ENCODE measurements around the gene GLI2. TPM values are rescaled to one million over a fixed set of nuclear protein-coding genes. Genes with fewer than 3 reads are reported as not detected.

The GLI2 gene
- total and polyA plus RNA-seq, 2 donors (not counting 1 experiment from before 2014, with no cell fraction given): not detected

- no peaks in the 10 kb centered on the region for H3K27me3 Mint-ChIP-seq
- no peak overlapping the region for H3K9ac ChIP-seq (ENCODE audit: low read length)
- H3K4me3 ChIP-seq (ENCODE audit: control extremely low read depth in 1 of 5, extremely low read depth in 1 of 5, insufficient read depth in 1 of 5, low read depth in 2 of 5, low read length in 4 of 5): no peak overlapping the region
- H4K20me1 ChIP-seq (ENCODE audit: control insufficient read depth, insufficient read depth, low read length, poor library complexity, severe bottlenecking): no peaks in the 10 kb centered on the region
- no peaks in the 10 kb centered on the region for H3K4me1 Mint-ChIP-seq
- ATAC-seq (ENCODE audit: low read depth) (no peak), DNase-seq (no peak)
- no peak overlapping the region for H3K4me2 ChIP-seq (replicated peaks; ENCODE audit: low read depth, low read length, poor library complexity, severe bottlenecking)
- H3K27ac Mint-ChIP-seq: no peak overlapping the region
- peaks cover 0 to 3% (median 0%) of the 10 kb centered on the region in 3 donors for H3K9me3 ChIP-seq (ENCODE audit: control extremely low read depth in 1 of 3, control insufficient read depth in 2 of 3, insufficient read depth in 1 of 3, low read length in 2 of 3)
- intact Hi-C loops (cut with micrococcal nuclease): no loop called here
- H2AFZ ChIP-seq (ENCODE audit: insufficient read depth, low read depth, low read length, poor library complexity, severe bottlenecking): no peak overlapping the region
- no peaks in the 10 kb centered on the region for H3K36me3 ChIP-seq (replicated peaks in 1 of 2; ENCODE audit: control extremely low read depth in 1 of 2, control insufficient read depth in 1 of 2, extremely low read depth in 1 of 2, insufficient read depth in 2 of 2, low read length in 1 of 2)
- TF ChIP-seq, protein P1, sequence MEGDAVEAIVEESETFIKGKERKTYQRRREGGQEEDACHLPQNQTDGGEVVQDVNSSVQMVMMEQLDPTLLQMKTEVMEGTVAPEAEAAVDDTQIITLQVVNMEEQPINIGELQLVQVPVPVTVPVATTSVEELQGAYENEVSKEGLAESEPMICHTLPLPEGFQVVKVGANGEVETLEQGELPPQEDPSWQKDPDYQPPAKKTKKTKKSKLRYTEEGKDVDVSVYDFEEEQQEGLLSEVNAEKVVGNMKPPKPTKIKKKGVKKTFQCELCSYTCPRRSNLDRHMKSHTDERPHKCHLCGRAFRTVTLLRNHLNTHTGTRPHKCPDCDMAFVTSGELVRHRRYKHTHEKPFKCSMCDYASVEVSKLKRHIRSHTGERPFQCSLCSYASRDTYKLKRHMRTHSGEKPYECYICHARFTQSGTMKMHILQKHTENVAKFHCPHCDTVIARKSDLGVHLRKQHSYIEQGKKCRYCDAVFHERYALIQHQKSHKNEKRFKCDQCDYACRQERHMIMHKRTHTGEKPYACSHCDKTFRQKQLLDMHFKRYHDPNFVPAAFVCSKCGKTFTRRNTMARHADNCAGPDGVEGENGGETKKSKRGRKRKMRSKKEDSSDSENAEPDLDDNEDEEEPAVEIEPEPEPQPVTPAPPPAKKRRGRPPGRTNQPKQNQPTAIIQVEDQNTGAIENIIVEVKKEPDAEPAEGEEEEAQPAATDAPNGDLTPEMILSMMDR (IDR thresholded peaks at IDR 0.05): no peak
- TF ChIP-seq EZH2 (IDR thresholded peaks at IDR 0.05; ENCODE audit: borderline replicate concordance, insufficient read depth, low read depth, low read length, poor library complexity, severe bottlenecking): no peak
- no peak overlapping the region for H3K4me3 Mint-ChIP-seq
- H3K79me2 ChIP-seq (ENCODE audit: control insufficient read depth, insufficient read depth, low read length): no peaks in the 10 kb centered on the region
- no peaks in the 10 kb centered on the region for H3K27me3 ChIP-seq (replicated peaks in 1 of 4; ENCODE audit: control extremely low read depth in 1 of 4, control insufficient read depth in 3 of 4, insufficient read depth in 4 of 4, low read length in 3 of 4)
- no peaks in the 10 kb centered on the region for H3K4me1 ChIP-seq (ENCODE audit: control insufficient read depth in 2 of 2, insufficient read depth in 2 of 2, low read length in 2 of 2)
- H3K9me3 Mint-ChIP-seq (ENCODE audit: insufficient read depth): no peaks in the 10 kb centered on the region
- H3K27ac ChIP-seq (ENCODE audit: low read length in 2 of 2): no peak overlapping the region
- WGBS (ENCODE audit: insufficient coverage): 92% methylated on average over 2 of the region's 2 CpGs
- ChIA-PET CTCF (no interaction called here), POLR2A (no interaction called here)
Measured at GRCh38 chr2:120769787-120770120, 34.1 kb downstream of the GLI2 start.

- H4K20me1 ChIP-seq (ENCODE audit: control insufficient read depth, insufficient read depth, low read length, poor library complexity, severe bottlenecking): no peaks in the 10 kb centered on the region
- no peak overlapping the region for H2AFZ ChIP-seq (ENCODE audit: insufficient read depth, low read depth, low read length, poor library complexity, severe bottlenecking)
- H3K27me3 ChIP-seq (replicated peaks in 1 of 4; ENCODE audit: control extremely low read depth in 1 of 4, control insufficient read depth in 3 of 4, insufficient read depth in 4 of 4, low read length in 3 of 4): no peaks in the 10 kb centered on the region
- POLR2A ChIA-PET: no interaction called here
- Mint-ChIP-seq H3K27me3 (no peaks in the 10 kb centered on the region), H3K4me3 (no peak overlapping the region), H3K4me1 (no peaks in the 10 kb centered on the region), H3K9me3 (ENCODE audit: insufficient read depth) (no peaks in the 10 kb centered on the region), H3K27ac (no peak overlapping the region)
- no peaks in the 10 kb centered on the region for H3K79me2 ChIP-seq (ENCODE audit: control insufficient read depth, insufficient read depth, low read length)
- CTCF ChIA-PET: no interaction called here
- H3K4me3 ChIP-seq (ENCODE audit: control extremely low read depth in 1 of 5, extremely low read depth in 1 of 5, insufficient read depth in 1 of 5, low read depth in 2 of 5, low read length in 4 of 5): no peak overlapping the region
- peaks cover 0 to 5% (median 0%) of the 10 kb centered on the region in 3 donors for H3K9me3 ChIP-seq (ENCODE audit: control extremely low read depth in 1 of 3, control insufficient read depth in 2 of 3, insufficient read depth in 1 of 3, low read length in 2 of 3)
- DNase-seq (no peak), ATAC-seq (ENCODE audit: low read depth) (no peak)
- no peak for TF ChIP-seq EZH2 (IDR thresholded peaks at IDR 0.05; ENCODE audit: borderline replicate concordance, insufficient read depth, low read depth, low read length, poor library complexity, severe bottlenecking)
- H3K4me2 ChIP-seq (replicated peaks; ENCODE audit: low read depth, low read length, poor library complexity, severe bottlenecking): no peak overlapping the region
- no peak overlapping the region for H3K27ac ChIP-seq (ENCODE audit: low read length in 2 of 2)
- no peak overlapping the region for H3K9ac ChIP-seq (ENCODE audit: low read length)
- 100% methylated on average over 2 of the region's 4 CpGs for WGBS (ENCODE audit: insufficient coverage)
- intact Hi-C loops (cut with micrococcal nuclease): no loop called here
- no peaks in the 10 kb centered on the region for H3K4me1 ChIP-seq (ENCODE audit: control insufficient read depth in 2 of 2, insufficient read depth in 2 of 2, low read length in 2 of 2)
- H3K36me3 ChIP-seq (replicated peaks in 1 of 2; ENCODE audit: control extremely low read depth in 1 of 2, control insufficient read depth in 1 of 2, extremely low read depth in 1 of 2, insufficient read depth in 2 of 2, low read length in 1 of 2): no peaks in the 10 kb centered on the region
Measured at GRCh38 chr2:120770176-120770575, 34.5 kb downstream of the GLI2 start.

Measured in B cell (primary cell).